Tibial nerve (tissue), 3 donors: ENCODE data around the gene CDX1.

Source experiments
- CTCF ChIP-seq, 5 experiments: fragments of 200-600 bp in 3 of 5; fragments of 450-650 bp in 2 of 5; sonication (generic) in 3 of 5; IDR thresholded peaks; one replicate each; pipeline ENCODE4 v1.5.1; 2016 to 2019; ENCODE audit warnings: antibody characterized with exemption in 5 of 5, mild to moderate bottlenecking in 3 of 5, moderate library complexity in 2 of 5
- POLR2A ChIP-seq, 2 donors: fragments of 450-650 bp; IDR thresholded peaks; one replicate each; pipeline ENCODE4 v1.6.1; 2017; ENCODE audit warnings: antibody characterized with exemption in 2 of 2, mild to moderate bottlenecking in 2 of 2, moderate library complexity in 2 of 2

- no peak for TF ChIP-seq CTCF (IDR thresholded peaks at IDR 0.05)
- TF ChIP-seq POLR2A (IDR thresholded peaks at IDR 0.05), result no peak
Observed at GRCh38 chr5:150143350-150144245, 23.0 kb upstream of the CDX1 start.
